Measurements from ENCODE around the gene SLC9A7.

- TF ChIP-seq POLR2AphosphoS5 (IDR thresholded peaks at IDR 0.05; ENCODE audit: insufficient read depth, low read depth, low read length) (no peak), CTCF (IDR thresholded peaks at IDR 0.05; ENCODE audit: extremely low read depth in 1 of 2, insufficient read depth in 1 of 2, low read depth in 1 of 2, low read length in 2 of 2) (no peak), POLR2A (IDR thresholded peaks at IDR 0.05; ENCODE audit: low read depth, low read length) (no peak), MAX (IDR thresholded peaks at IDR 0.05; ENCODE audit: insufficient read depth, insufficient read length) (no peak)
Observed at GRCh38 chrX:46683048-46683447, 75.9 kb downstream of the SLC9A7 start.
